Loucy (cell line): ENCODE results near the gene ACTRT3.

Experiments used
- EZH2phosphoT487 ChIP-seq: fragments of 200-600 bp; IDR thresholded peaks from 2 replicates; pipeline ENCODE4 v1.6.1; 2018; ENCODE audit warnings: antibody characterized with exemption, mild to moderate bottlenecking, moderate library complexity, borderline replicate concordance
- TF ChIP-seq, protein P1 (sequence below): fragments of 200-600 bp; sonication (generic); conservative IDR thresholded peaks from 2 replicates; pipeline ENCODE4 v1.5.1; 2014; ENCODE audit warnings: mild to moderate bottlenecking, antibody characterized with exemption, low read length

DNA sequence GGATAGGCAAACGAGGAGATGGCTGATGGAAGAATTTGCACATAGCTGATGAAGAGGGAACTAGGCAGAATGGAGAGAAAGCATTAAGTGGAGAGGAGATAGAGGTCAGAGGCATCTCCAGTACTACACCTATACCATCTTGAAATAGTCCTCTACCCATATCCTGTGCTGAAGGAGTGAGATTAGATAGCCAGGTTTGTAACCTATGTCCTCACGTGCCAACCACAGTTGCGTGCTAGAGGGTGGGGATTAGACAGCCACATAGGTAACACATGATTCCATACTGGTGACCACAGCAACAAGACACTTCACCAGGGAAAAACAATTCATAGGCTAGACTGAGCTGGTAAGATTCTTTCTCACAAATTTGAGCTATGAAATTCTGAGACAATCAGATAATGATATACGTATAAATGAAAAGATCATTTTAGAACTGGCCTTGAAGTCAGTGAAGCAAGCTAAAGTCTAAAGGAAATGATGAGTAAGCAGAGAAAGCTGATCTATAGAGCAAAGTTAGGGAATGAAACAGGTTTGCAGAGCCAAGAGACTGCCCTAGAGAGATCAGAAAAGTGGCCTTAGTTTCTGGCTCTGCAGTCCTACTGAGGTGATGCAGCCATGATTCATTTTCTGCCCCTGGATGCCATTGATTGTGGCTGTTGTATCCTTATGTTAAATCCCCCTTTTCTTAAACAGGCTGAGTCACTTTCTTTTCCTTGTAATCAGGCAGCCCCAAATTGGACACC, 21.5 kb upstream of the ACTRT3 start:
- TF ChIP-seq, protein P1, sequence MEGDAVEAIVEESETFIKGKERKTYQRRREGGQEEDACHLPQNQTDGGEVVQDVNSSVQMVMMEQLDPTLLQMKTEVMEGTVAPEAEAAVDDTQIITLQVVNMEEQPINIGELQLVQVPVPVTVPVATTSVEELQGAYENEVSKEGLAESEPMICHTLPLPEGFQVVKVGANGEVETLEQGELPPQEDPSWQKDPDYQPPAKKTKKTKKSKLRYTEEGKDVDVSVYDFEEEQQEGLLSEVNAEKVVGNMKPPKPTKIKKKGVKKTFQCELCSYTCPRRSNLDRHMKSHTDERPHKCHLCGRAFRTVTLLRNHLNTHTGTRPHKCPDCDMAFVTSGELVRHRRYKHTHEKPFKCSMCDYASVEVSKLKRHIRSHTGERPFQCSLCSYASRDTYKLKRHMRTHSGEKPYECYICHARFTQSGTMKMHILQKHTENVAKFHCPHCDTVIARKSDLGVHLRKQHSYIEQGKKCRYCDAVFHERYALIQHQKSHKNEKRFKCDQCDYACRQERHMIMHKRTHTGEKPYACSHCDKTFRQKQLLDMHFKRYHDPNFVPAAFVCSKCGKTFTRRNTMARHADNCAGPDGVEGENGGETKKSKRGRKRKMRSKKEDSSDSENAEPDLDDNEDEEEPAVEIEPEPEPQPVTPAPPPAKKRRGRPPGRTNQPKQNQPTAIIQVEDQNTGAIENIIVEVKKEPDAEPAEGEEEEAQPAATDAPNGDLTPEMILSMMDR, result no peak
- no peak for TF ChIP-seq EZH2phosphoT487
